HepG2 (cell line): ENCODE data around the gene NBPF4.
"Not testable (repeated sequence)": the region's sequence is repeated elsewhere in the genome, so short reads cannot be mapped to it uniquely, and the experiment has no call there.

Experiments
- EZH2 ChIP-seq: conservative IDR thresholded peaks from 2 replicates; pipeline ENCODE4 v1.6.1; 2012; ENCODE audit warnings: mild to moderate bottlenecking, low read depth, low read length, moderate library complexity
- MATR3 ChIP-seq: sonication (generic); formaldehyde crosslinking; IDR thresholded peaks from 2 replicates; pipeline ENCODE4 v1.4.0; 2020; ENCODE audit warnings: missing genetic modification reagents
- MAZ ChIP-seq, 2 experiments: sonication (generic) in 1 of 2; formaldehyde crosslinking in 1 of 2; IDR thresholded peaks; 2 replicates each; pipeline versions ENCODE4 v1.5.0 to v1.6.1; 2012 to 2020; ENCODE audit warnings: low read depth in 2 of 2, mild to moderate bottlenecking in 2 of 2, borderline replicate concordance in 1 of 2, improper control_type of control experiment in 1 of 2, low read length in 1 of 2, missing genetic modification reagents in 1 of 2, moderate library complexity in 1 of 2
- NCOA1 ChIP-seq: sonication (generic); formaldehyde crosslinking; IDR thresholded peaks from 2 replicates; pipeline ENCODE4 v1.9.0; 2021; ENCODE audit warnings: missing genetic modification reagents
- SAFB2 ChIP-seq: sonication (generic); formaldehyde crosslinking; IDR thresholded peaks from 2 replicates; pipeline ENCODE4 v1.5.1; 2020; ENCODE audit warnings: missing genetic modification reagents, low read depth, mild to moderate bottlenecking, borderline replicate concordance
- U2AF2 ChIP-seq: fragments of 200-400 bp; formaldehyde crosslinking; IDR thresholded peaks from 2 replicates; pipeline ENCODE4 v1.6.1; 2017; ENCODE audit warnings: low read depth, mild to moderate bottlenecking, low read length
- ZNF570 ChIP-seq: sonication (generic); formaldehyde crosslinking; IDR thresholded peaks from 2 replicates; pipeline ENCODE4 v1.4.0; 2020; ENCODE audit warnings: mild to moderate bottlenecking, missing genetic modification reagents, borderline replicate concordance
- TF ChIP-seq, protein P1 (sequence below): sonication (generic); formaldehyde crosslinking; IDR thresholded peaks from 2 replicates; pipeline ENCODE4 v1.4.0; 2020; ENCODE audit warnings: mild to moderate bottlenecking, missing genetic modification reagents
- TF ChIP-seq, protein P2 (sequence below): sonication (generic); formaldehyde crosslinking; IDR thresholded peaks from 2 replicates; pipeline ENCODE4 v1.5.0; 2020; ENCODE audit warnings: mild to moderate bottlenecking, missing genetic modification reagents, moderate library complexity
- TF ChIP-seq, protein P3 (sequence below): sonication (generic); formaldehyde crosslinking; IDR thresholded peaks from 2 replicates; pipeline ENCODE4 v1.4.0; 2020; ENCODE audit warnings: missing genetic modification reagents

- not testable (repeated sequence) for TF ChIP-seq MAZ (IDR thresholded peaks at IDR 0.05; ENCODE audit: borderline replicate concordance, low read depth, low read length); MAZ (CRISPR knock-in tag; IDR thresholded peaks at IDR 0.05; ENCODE audit: low read depth); ZNF570 (CRISPR knock-in tag); SAFB2 (CRISPR knock-in tag); EZH2; U2AF2; MATR3 (CRISPR knock-in tag); NCOA1 (CRISPR knock-in tag)
- TF ChIP-seq, protein P1, sequence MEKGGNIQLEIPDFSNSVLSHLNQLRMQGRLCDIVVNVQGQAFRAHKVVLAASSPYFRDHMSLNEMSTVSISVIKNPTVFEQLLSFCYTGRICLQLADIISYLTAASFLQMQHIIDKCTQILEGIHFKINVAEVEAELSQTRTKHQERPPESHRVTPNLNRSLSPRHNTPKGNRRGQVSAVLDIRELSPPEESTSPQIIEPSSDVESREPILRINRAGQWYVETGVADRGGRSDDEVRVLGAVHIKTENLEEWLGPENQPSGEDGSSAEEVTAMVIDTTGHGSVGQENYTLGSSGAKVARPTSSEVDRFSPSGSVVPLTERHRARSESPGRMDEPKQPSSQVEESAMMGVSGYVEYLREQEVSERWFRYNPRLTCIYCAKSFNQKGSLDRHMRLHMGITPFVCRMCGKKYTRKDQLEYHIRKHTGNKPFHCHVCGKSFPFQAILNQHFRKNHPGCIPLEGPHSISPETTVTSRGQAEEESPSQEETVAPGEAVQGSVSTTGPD (CRISPR knock-in tag): not testable (repeated sequence)
- TF ChIP-seq, protein P2, sequence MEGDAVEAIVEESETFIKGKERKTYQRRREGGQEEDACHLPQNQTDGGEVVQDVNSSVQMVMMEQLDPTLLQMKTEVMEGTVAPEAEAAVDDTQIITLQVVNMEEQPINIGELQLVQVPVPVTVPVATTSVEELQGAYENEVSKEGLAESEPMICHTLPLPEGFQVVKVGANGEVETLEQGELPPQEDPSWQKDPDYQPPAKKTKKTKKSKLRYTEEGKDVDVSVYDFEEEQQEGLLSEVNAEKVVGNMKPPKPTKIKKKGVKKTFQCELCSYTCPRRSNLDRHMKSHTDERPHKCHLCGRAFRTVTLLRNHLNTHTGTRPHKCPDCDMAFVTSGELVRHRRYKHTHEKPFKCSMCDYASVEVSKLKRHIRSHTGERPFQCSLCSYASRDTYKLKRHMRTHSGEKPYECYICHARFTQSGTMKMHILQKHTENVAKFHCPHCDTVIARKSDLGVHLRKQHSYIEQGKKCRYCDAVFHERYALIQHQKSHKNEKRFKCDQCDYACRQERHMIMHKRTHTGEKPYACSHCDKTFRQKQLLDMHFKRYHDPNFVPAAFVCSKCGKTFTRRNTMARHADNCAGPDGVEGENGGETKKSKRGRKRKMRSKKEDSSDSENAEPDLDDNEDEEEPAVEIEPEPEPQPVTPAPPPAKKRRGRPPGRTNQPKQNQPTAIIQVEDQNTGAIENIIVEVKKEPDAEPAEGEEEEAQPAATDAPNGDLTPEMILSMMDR (CRISPR knock-in tag): not testable (repeated sequence)
- TF ChIP-seq, protein P3, sequence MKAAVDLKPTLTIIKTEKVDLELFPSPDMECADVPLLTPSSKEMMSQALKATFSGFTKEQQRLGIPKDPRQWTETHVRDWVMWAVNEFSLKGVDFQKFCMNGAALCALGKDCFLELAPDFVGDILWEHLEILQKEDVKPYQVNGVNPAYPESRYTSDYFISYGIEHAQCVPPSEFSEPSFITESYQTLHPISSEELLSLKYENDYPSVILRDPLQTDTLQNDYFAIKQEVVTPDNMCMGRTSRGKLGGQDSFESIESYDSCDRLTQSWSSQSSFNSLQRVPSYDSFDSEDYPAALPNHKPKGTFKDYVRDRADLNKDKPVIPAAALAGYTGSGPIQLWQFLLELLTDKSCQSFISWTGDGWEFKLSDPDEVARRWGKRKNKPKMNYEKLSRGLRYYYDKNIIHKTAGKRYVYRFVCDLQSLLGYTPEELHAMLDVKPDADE (CRISPR knock-in tag): not testable (repeated sequence)
Measured at GRCh38 chr1:108243976-108244375, at the start of gene NBPF4.
